SIG-M5 (cell line): Measurements from ENCODE around the gene ZMYM2.

ENCODE experiments used
- DNase-seq: peaks from one replicate; lab custom pipeline; 2025; lab: John Stamatoyannopoulos, UW

The ZMYM2 gene

GRCh38 chr13:20045950-20046548 is 87.5 kb downstream of the ZMYM2 start:
- DNase-seq: no peak

GRCh38 chr13:20049558-20050473 is 91.3 kb downstream of the ZMYM2 start:
- no peak for DNase-seq

GRCh38 chr13:20051366-20051765 is 92.8 kb downstream of the ZMYM2 start:
- DNase-seq: no peak

- no peak for DNase-seq
Observed at GRCh38 chr13:20053016-20053415, 94.5 kb downstream of the ZMYM2 start.

GRCh38 chr13:20053891-20054290 is 95.4 kb downstream of the ZMYM2 start:
- no peak for DNase-seq

- DNase-seq: no peak
Observed at GRCh38 chr13:20054586-20054985, 96.1 kb downstream of the ZMYM2 start.

GRCh38 chr13:20057214-20057613 is 98.7 kb downstream of the ZMYM2 start:
- DNase-seq: no peak

GRCh38 chr13:20057963-20058362 is 99.4 kb downstream of the ZMYM2 start:
- no peak for DNase-seq

- no peak for DNase-seq
Observed at GRCh38 chr13:20058476-20058875, 99.9 kb downstream of the ZMYM2 start.

GRCh38 chr13:20064128-20064527 is 105.6 kb downstream of the ZMYM2 start:
- DNase-seq: no peak

GRCh38 chr13:20065516-20065915 is 107.0 kb downstream of the ZMYM2 start:
- DNase-seq: no peak

GRCh38 chr13:20069956-20070355 is 111.4 kb downstream of the ZMYM2 start:
- DNase-seq: no peak

- DNase-seq: no peak
Observed at GRCh38 chr13:20073775-20074174, 115.2 kb downstream of the ZMYM2 start.

- DNase-seq: no peak
Observed at GRCh38 chr13:20074966-20075365, 116.4 kb downstream of the ZMYM2 start.

- DNase-seq: no peak
Observed at GRCh38 chr13:20077086-20077485, 118.6 kb downstream of the ZMYM2 start.

GRCh38 chr13:20080377-20081164 is 122.0 kb downstream of the ZMYM2 start:
- no peak for DNase-seq

GRCh38 chr13:20090349-20090748 is 131.8 kb downstream of the ZMYM2 start:
- no peak for DNase-seq

- no peak for DNase-seq
Observed at GRCh38 chr13:20093951-20094350, 135.4 kb downstream of the ZMYM2 start.

- no peak for DNase-seq
Observed at GRCh38 chr13:20099319-20099718, 140.8 kb downstream of the ZMYM2 start.

- DNase-seq: no peak
Observed at GRCh38 chr13:20101467-20102316, 143.2 kb downstream of the ZMYM2 start.

- DNase-seq: no peak
Observed at GRCh38 chr13:20102525-20103180, 144.1 kb downstream of the ZMYM2 start.
